Hepatocyte (in vitro differentiated cells): ENCODE data around the gene RBM42.

Experiments
- CTCF ChIP-seq: fragments of 200-600 bp; sonication (generic); IDR thresholded peaks from 2 replicates; pipeline ENCODE4 v1.5.1; 2016; ENCODE audit warnings: antibody characterized with exemption, mild to moderate bottlenecking; ENCODE audit not compliant: poor library complexity
- EZH2 ChIP-seq: fragments of 200-600 bp; sonication (generic); IDR thresholded peaks from 2 replicates; pipeline ENCODE4 v1.6.1; 2016; ENCODE audit warnings: antibody characterized with exemption, mild to moderate bottlenecking, borderline replicate concordance

GRCh38 chr19:35615036-35615435 lies 13.8 kb upstream of the RBM42 start:
- TF ChIP-seq CTCF (no peak), EZH2 (no peak)
